Body of pancreas (tissue), 4 donors: ENCODE data around the gene CD300H.

ENCODE experiments used
- POLR2A ChIP-seq, 3 donors: fragments of 450-650 bp; IDR thresholded peaks; one replicate each; pipeline ENCODE4 v1.6.1; 2016; ENCODE audit warnings: antibody characterized with exemption in 3 of 3, mild to moderate bottlenecking in 2 of 3
- TF ChIP-seq, protein P1 (sequence below), 7 experiments: fragments of 450-650 bp in 4 of 7; fragments of 200-600 bp in 3 of 7; sonication (generic) in 3 of 7; IDR thresholded peaks; one replicate each; pipeline ENCODE4 v1.5.1; 2016 to 2019; ENCODE audit warnings: antibody characterized with exemption in 7 of 7

DNA sequence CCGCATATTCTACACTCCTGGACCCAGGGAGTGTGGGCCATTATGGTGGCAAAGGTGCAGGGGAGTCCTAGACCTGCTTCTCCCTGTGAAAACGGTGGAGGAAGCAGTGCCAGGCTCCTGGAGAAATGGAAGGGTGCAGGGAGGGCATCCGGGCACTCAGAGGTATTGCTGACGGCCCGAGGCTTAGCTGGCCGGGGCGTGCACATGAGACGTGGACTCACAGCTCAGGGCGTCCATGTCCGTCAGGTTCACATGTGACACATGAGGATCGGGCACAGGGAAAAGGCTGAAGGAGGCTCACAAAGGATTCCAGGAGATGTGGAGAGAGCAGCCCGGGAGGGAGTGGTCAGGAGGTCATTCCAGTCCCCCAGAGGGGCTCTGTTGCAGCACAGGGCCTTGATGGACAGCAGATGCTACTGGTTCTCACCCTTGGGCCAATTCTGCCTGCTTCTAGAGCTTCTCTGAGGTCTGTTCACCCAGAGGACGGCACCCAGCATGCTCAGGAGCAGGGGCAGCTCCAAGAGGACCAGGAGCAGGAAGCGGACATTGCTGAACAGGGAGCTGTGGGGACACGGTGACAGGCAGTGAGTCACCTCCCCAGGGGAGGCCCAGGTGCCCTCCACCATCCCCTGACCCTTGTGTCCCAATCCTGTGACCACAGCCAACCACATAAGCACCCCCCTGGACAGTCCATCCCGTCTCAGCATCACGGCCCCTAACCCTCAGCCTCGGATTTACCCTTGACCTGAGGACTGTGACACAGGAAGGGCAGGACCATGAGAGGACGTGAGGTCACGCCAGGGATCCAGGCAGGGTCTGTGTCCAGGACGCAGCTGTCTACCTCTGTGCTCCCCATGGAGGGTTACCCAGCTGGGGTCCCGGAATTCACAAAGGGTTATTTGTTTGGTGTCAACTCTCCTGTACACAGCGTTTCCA, 25.9 kb downstream of the CD300H start:
- TF ChIP-seq, protein P1, sequence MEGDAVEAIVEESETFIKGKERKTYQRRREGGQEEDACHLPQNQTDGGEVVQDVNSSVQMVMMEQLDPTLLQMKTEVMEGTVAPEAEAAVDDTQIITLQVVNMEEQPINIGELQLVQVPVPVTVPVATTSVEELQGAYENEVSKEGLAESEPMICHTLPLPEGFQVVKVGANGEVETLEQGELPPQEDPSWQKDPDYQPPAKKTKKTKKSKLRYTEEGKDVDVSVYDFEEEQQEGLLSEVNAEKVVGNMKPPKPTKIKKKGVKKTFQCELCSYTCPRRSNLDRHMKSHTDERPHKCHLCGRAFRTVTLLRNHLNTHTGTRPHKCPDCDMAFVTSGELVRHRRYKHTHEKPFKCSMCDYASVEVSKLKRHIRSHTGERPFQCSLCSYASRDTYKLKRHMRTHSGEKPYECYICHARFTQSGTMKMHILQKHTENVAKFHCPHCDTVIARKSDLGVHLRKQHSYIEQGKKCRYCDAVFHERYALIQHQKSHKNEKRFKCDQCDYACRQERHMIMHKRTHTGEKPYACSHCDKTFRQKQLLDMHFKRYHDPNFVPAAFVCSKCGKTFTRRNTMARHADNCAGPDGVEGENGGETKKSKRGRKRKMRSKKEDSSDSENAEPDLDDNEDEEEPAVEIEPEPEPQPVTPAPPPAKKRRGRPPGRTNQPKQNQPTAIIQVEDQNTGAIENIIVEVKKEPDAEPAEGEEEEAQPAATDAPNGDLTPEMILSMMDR (IDR thresholded peaks at IDR 0.05): no peak
- TF ChIP-seq POLR2A (IDR thresholded peaks at IDR 0.05): no peak
